HCT116 (cell line): Measurements from ENCODE around the gene ZNF618. TPM values are rescaled to one million over a fixed set of nuclear protein-coding genes. Genes with fewer than 3 reads are reported as not detected.
A peak's percentile ranks its signal among the peaks of the same experiment; 100 is the strongest.

Experiments
- ATAC-seq: fragments of 200-7000 bp; cut with Tn5 transposase; 2 replicates; pipeline ENCODE4 v1.9.1; 2020; ENCODE audit warnings: mild to moderate bottlenecking, moderate library complexity
- BruUV-seq: library from RNA; stranded (reverse); fragments of 400-500 nt; replicated peaks from 2 replicates; lab custom pipeline; 2021; lab: Mats Ljungman, UMichigan
- CTCF ChIA-PET: fragments of 300-600 bp; sonication (Branson Sonifier 250); formaldehyde crosslinking; loops from one replicate; lab custom pipeline; 2021; ENCODE audit warnings: antibody characterized with exemption; lab: Charles Lee
- POLR2A ChIA-PET: fragments of 300-600, 350-600 bp; sonication (Branson Sonifier 250); formaldehyde crosslinking; loops from one replicate; lab custom pipeline; 2021; ENCODE audit warnings: antibody characterized with exemption; lab: Charles Lee
- RAD21 ChIA-PET, 2 experiments: fragments of 300-600 bp; sonication (Branson Sonifier 250); formaldehyde crosslinking; loops; one replicate each; lab custom pipeline; 2023; ENCODE audit warnings: low total read pairs in 2 of 2; ENCODE audit not compliant: uncharacterized antibody in 2 of 2, unreplicated experiment in 2 of 2, low non-redundant PET in 1 of 2; lab: Charles Lee
- DNase-seq: peaks from one replicate; pipeline ENCODE4 v3.0.0-alpha.2; 2010; ENCODE audit warnings: low read depth, low spot score
- H2AFZ ChIP-seq: fragments of 200-600 bp; shearing (Covaris generic), sonication (generic); 2 replicates; pipeline ENCODE4 v1.6.1; 2017; ENCODE audit warnings: low read depth, mixed run types, mixed read lengths, antibody characterized with exemption, low read length; ENCODE audit not compliant: poor library complexity, severe bottlenecking
- H3K27ac ChIP-seq: 2 replicates; pipeline ENCODE4 v1.5.1; 2012; ENCODE audit warnings: low read depth, low read length
- H3K27me3 ChIP-seq: fragments of 200-600 bp; sonication (generic); 2 replicates; pipeline ENCODE4 v1.6.1; 2016; ENCODE audit warnings: mixed run types, low read length, mixed read lengths; ENCODE audit not compliant: insufficient read depth
- H3K36me3 ChIP-seq, 2 experiments: fragments of 200-500 bp in 1 of 2; fragments of 200-600 bp in 1 of 2; sonication (Bioruptor generic) in 1 of 2; sonication (generic) in 1 of 2; 2 replicates each; pipeline versions ENCODE4 v1.5.1 to v1.6.1; 2014 to 2016; ENCODE audit warnings: low read length in 2 of 2, inconsistent platforms in 1 of 2, mixed read lengths in 1 of 2, mixed run types in 1 of 2; ENCODE audit not compliant: insufficient read depth in 2 of 2, control insufficient read depth in 1 of 2
- H3K4me1 ChIP-seq, 2 experiments: fragments of 200-600 bp in 1 of 2; sonication (generic) in 1 of 2; 2 replicates each; pipeline versions ENCODE4 v1.5.1 to v1.6.1; 2012 to 2017; ENCODE audit warnings: low read length in 2 of 2, inconsistent platforms in 1 of 2, mild to moderate bottlenecking in 1 of 2, mixed read lengths in 1 of 2, mixed run types in 1 of 2, moderate library complexity in 1 of 2; ENCODE audit not compliant: insufficient read depth in 2 of 2, control insufficient read depth in 1 of 2
- H3K4me2 ChIP-seq: fragments of 200-600 bp; sonication (generic); 2 replicates; pipeline ENCODE4 v1.6.1; 2017; ENCODE audit warnings: mixed run types, low read length, mixed read lengths
- H3K4me3 ChIP-seq, 2 experiments: fragments of 200-600 bp in 1 of 2; sonication (generic) in 1 of 2; replicated peaks in 1 of 2; 2 replicates each; pipeline ENCODE4 v1.5.1; 2011 to 2016; ENCODE audit warnings: low read length in 2 of 2, control low read depth in 1 of 2, low read depth in 1 of 2, mild to moderate bottlenecking in 1 of 2, mixed read lengths in 1 of 2, mixed run types in 1 of 2
- H3K79me2 ChIP-seq: fragments of 200-600 bp; sonication (generic); 2 replicates; pipeline ENCODE4 v1.6.1; 2017; ENCODE audit warnings: mild to moderate bottlenecking, mixed run types, low read length, moderate library complexity, mixed read lengths; ENCODE audit not compliant: insufficient read depth
- H3K9ac ChIP-seq: fragments of 200-600 bp; sonication (generic); 2 replicates; pipeline ENCODE4 v1.6.1; 2016; ENCODE audit warnings: low read length, mixed read lengths
- H3K9me2 ChIP-seq: fragments of 200-600 bp; sonication (generic), shearing (Covaris generic); 2 replicates; pipeline ENCODE4 v1.6.1; 2017; ENCODE audit warnings: mixed run types, mild to moderate bottlenecking, moderate library complexity; ENCODE audit not compliant: insufficient read depth
- H3K9me3 ChIP-seq, 2 experiments: fragments of 200-500 bp in 1 of 2; fragments of 200-600 bp in 1 of 2; sonication (Bioruptor generic) in 1 of 2; sonication (generic) in 1 of 2; 2 replicates each; pipeline ENCODE4 v1.6.1; 2014 to 2017; ENCODE audit warnings: low read length in 2 of 2, mixed read lengths in 2 of 2, inconsistent platforms in 1 of 2, low read depth in 1 of 2, mild to moderate bottlenecking in 1 of 2, mixed run types in 1 of 2, moderate library complexity in 1 of 2; ENCODE audit not compliant: control insufficient read depth in 1 of 2, insufficient read depth in 1 of 2
- H4K20me1 ChIP-seq: fragments of 200-600 bp; sonication (generic), shearing (Covaris generic); 2 replicates; pipeline ENCODE4 v1.6.1; 2017; ENCODE audit warnings: mixed run types, mild to moderate bottlenecking, moderate library complexity; ENCODE audit not compliant: insufficient read depth
- ATF3 ChIP-seq: IDR thresholded peaks from 2 replicates; pipeline ENCODE4 v1.6.1; 2012
- CEBPB ChIP-seq: IDR thresholded peaks from 2 replicates; pipeline ENCODE4 v1.6.1; 2012; ENCODE audit warnings: low read depth
- CTCF ChIP-seq, 3 experiments: fragments of 200-600 bp in 1 of 3; sonication (generic) in 1 of 3; IDR thresholded peaks in 2 of 3; conservative IDR thresholded peaks in 1 of 3; 2 replicates each; pipeline ENCODE4 v1.5.1; 2012 to 2017; ENCODE audit warnings: low read depth in 2 of 3, low read length in 2 of 3, antibody characterized with exemption in 1 of 3, borderline replicate concordance in 1 of 3, control low read depth in 1 of 3, mild to moderate bottlenecking in 1 of 3, mixed read lengths in 1 of 3, mixed run types in 1 of 3, moderate library complexity in 1 of 3; ENCODE audit not compliant: insufficient read depth in 1 of 3
- ELF1 ChIP-seq: IDR thresholded peaks from 2 replicates; pipeline ENCODE4 v1.6.1; 2012; ENCODE audit warnings: low read depth, borderline replicate concordance
- EZH2 ChIP-seq: fragments of 200-600 bp; sonication (generic); IDR thresholded peaks from 2 replicates; pipeline ENCODE4 v1.6.1; 2017; ENCODE audit warnings: antibody characterized with exemption, mixed run types
- EZH2phosphoT487 ChIP-seq: fragments of 200-600 bp; IDR thresholded peaks from 2 replicates; pipeline ENCODE4 v1.6.1; 2018; ENCODE audit warnings: antibody characterized with exemption, borderline replicate concordance
- MAX ChIP-seq: IDR thresholded peaks from 2 replicates; pipeline ENCODE4 v1.6.1; 2012
- POLR2AphosphoS5 ChIP-seq: IDR thresholded peaks from 2 replicates; pipeline ENCODE4 v1.6.1; 2011; ENCODE audit warnings: mild to moderate bottlenecking, low read depth, low read length, moderate library complexity
- RAD21 ChIP-seq: IDR thresholded peaks from 2 replicates; pipeline ENCODE4 v1.6.1; 2012; ENCODE audit warnings: low read depth, mild to moderate bottlenecking
- REST ChIP-seq: IDR thresholded peaks from 2 replicates; pipeline ENCODE4 v1.6.1; 2012; ENCODE audit warnings: low read depth
- SIN3A ChIP-seq: IDR thresholded peaks from 2 replicates; pipeline ENCODE4 v1.6.1; 2012; ENCODE audit warnings: low read depth
- SP1 ChIP-seq: IDR thresholded peaks from 2 replicates; pipeline ENCODE4 v1.6.1; 2012; ENCODE audit warnings: low read depth
- SRF ChIP-seq: IDR thresholded peaks from 2 replicates; pipeline ENCODE4 v1.6.1; 2012; ENCODE audit warnings: low read depth
- TCF7L2 ChIP-seq: IDR thresholded peaks from 2 replicates; pipeline ENCODE4 v1.7.0; 2011; ENCODE audit warnings: borderline replicate concordance, inconsistent platforms; ENCODE audit not compliant: insufficient read depth, insufficient read length; ENCODE audit errors: extremely low read depth
- ZBTB33 ChIP-seq: IDR thresholded peaks from 2 replicates; pipeline ENCODE4 v1.6.1; 2011; ENCODE audit warnings: mild to moderate bottlenecking, low read length, moderate library complexity; ENCODE audit not compliant: insufficient replicate concordance; ENCODE audit errors: extremely low read depth
- ZFX ChIP-seq: fragments of 450-650 bp; IDR thresholded peaks from 2 replicates; pipeline ENCODE4 v1.6.1; 2017
- intact Hi-C: fragments of 100-400 bp; cut with micrococcal nuclease; formaldehyde crosslinking; loops from 2 replicates; pipeline ENCODE4 v1.10.0; 2022
- total RNA-seq: library from RNA; stranded (reverse); gene quantifications from one replicate; pipeline ENCODE4 v1.2.1, GENCODE V29; 2021; ENCODE audit not compliant: unreplicated experiment

Gene ZNF618
- total RNA-seq, 1 experiment from 2014 or later: 13.5 TPM

- H3K36me3 ChIP-seq: no peaks in the 10 kb centered on the region
- intact Hi-C loops: no loop called here
- H3K9me2 ChIP-seq: no peaks in the 10 kb centered on the region
- no TSS peak for BruUV-seq
- H3K4me2 ChIP-seq: peak overlapping the region; percentile 83
- H3K4me1 ChIP-seq: peaks cover 0 to 9% of the 10 kb centered on the region in 2 experiments; a peak in 2 of 4 replicates
- no peak overlapping the region for H3K9ac ChIP-seq
- H3K27ac ChIP-seq: no peak overlapping the region
- RAD21 ChIA-PET: no interaction called here
- no peak overlapping the region for H2AFZ ChIP-seq
- CTCF ChIA-PET: interaction anchor here (1.5 to 2.4 kb wide), 2 partner anchors 14 to 15 kb away, joined by 6 to 17 read pairs; no protein-coding TSS in a partner anchor
- H3K4me3 ChIP-seq: no peak overlapping the region
- H3K9me3 ChIP-seq: peaks cover 3 to 4% of the 10 kb centered on the region in 2 experiments; a peak in 2 of 4 replicates
- ATAC-seq: no peak
- no peak for DNase-seq
- H3K27me3 ChIP-seq: no peaks in the 10 kb centered on the region
- no peaks in the 10 kb centered on the region for H3K79me2 ChIP-seq
- TF ChIP-seq ZFX (no peak), SP1 (no peak), CTCF (IDR thresholded peaks at IDR 0.05 in 2 of 3, conservative IDR thresholded peaks at IDR 0.05 in 1 of 3; ENCODE audit: borderline replicate concordance in 1 of 3, insufficient read depth in 1 of 3, low read depth in 2 of 3, low read length in 2 of 3) (no peak), EZH2 (no peak), ZBTB33 (no peak), REST (no peak), SRF (no peak), ATF3 (no peak), TCF7L2 (no peak), RAD21 (no peak), CEBPB (no peak), ELF1 (no peak), SIN3A (no peak), POLR2AphosphoS5 (no peak), MAX (no peak), EZH2phosphoT487 (no peak)
- POLR2A ChIA-PET: no interaction called here
- no peaks in the 10 kb centered on the region for H4K20me1 ChIP-seq
These were observed 220.9 kb downstream of the ZNF618 start for GRCh38 chr9:114096866-114097612.
